ENCODE results near the gene PDE3A. TPM values are rescaled to one million over a fixed set of nuclear protein-coding genes. Genes with fewer than 3 reads are reported as not detected.
A peak's percentile ranks its signal among the peaks of the same experiment; 100 is the strongest.

PDE3A gene
- total and polyA plus RNA-seq, 2 experiments from 2014 or later, result 11.1 to 61.6 TPM

DNA sequence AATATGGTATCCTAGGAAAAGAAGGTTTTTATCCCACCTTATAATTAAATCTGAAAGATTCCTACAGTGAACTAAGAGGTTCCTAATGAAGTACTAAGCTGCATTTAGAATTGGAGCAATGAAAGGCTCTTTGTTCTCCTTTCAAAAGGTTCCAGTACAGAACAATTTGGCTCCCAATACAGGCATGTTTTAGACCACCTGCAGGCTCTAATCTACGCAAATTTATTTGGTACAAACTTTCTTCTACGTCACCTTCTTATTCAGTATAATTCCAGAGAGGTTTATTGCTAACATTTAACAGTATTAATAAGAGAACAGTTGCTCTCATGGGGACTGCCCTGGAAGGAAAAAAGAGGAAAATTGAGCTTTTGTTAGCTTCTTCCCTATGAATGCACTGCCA is 289.2 kb downstream of the PDE3A start:
- TF ChIP-seq EZH2 (IDR thresholded peaks at IDR 0.05; ENCODE audit: borderline replicate concordance), result no peak
- TF ChIP-seq EZH2phosphoT487 (IDR thresholded peaks at IDR 0.05; ENCODE audit: low read depth, severe bottlenecking, unreplicated experiment), result no peak
- TF ChIP-seq, protein P1, sequence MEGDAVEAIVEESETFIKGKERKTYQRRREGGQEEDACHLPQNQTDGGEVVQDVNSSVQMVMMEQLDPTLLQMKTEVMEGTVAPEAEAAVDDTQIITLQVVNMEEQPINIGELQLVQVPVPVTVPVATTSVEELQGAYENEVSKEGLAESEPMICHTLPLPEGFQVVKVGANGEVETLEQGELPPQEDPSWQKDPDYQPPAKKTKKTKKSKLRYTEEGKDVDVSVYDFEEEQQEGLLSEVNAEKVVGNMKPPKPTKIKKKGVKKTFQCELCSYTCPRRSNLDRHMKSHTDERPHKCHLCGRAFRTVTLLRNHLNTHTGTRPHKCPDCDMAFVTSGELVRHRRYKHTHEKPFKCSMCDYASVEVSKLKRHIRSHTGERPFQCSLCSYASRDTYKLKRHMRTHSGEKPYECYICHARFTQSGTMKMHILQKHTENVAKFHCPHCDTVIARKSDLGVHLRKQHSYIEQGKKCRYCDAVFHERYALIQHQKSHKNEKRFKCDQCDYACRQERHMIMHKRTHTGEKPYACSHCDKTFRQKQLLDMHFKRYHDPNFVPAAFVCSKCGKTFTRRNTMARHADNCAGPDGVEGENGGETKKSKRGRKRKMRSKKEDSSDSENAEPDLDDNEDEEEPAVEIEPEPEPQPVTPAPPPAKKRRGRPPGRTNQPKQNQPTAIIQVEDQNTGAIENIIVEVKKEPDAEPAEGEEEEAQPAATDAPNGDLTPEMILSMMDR (IDR thresholded peaks at IDR 0.05; ENCODE audit: poor library complexity), result no peak
- Histone ChIP-seq H4K20me1 (ENCODE audit: insufficient read depth, poor library complexity, severe bottlenecking) (no peaks in the 10 kb centered on the region), H3K27ac (no peak overlapping the region), H3K9me3 (ENCODE audit: low read depth) (peaks cover 12% of the 10 kb centered on the region), H3K4me2 (no peak overlapping the region), H3K4me3 (no peak overlapping the region), H3K9me2 (replicated peaks; ENCODE audit: insufficient read depth) (no peaks in the 10 kb centered on the region), H3K4me1 (ENCODE audit: insufficient read depth) (no peaks in the 10 kb centered on the region), H3K36me3 (replicated peaks; ENCODE audit: insufficient read depth, low read depth) (no peaks in the 10 kb centered on the region), H3K79me2 (no peaks in the 10 kb centered on the region), H2AFZ (no peak overlapping the region), H3K27me3 (no peaks in the 10 kb centered on the region)
- WGBS (ENCODE audit: low lambda C conversion rate, missing lambda C conversion rate), result 86% methylated on average over 2 of the region's 2 CpGs
- DNase-seq (ENCODE audit: low spot score), result no peak

DNA sequence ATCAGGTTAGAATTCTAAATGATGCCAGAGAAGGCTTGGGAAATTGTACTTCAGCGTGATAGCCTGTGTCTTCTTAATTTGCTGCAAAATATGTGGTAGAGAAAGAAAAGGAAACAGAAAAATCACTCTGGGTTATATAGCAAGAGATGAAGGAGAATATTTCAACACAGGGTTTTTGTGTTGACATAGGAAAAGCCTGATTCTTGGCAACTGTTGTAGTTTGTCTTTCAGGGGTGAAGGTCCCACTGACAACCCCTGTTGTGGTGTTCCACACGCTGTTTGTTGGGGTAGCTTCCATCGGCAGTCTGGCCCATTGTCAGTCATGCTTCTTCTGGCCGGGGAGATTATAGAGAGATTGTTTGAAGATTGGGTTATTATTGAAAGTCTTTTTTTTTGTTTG is 313.0 kb downstream of the PDE3A start:
- WGBS (ENCODE audit: low lambda C conversion rate, missing lambda C conversion rate), result 82% methylated on average over 4 of the region's 4 CpGs
- no peak overlapping the region for H2AFZ ChIP-seq
- no peak overlapping the region for H3K27ac ChIP-seq
- H3K4me1 ChIP-seq (ENCODE audit: insufficient read depth), result no peaks in the 10 kb centered on the region
- TF ChIP-seq EZH2phosphoT487 (IDR thresholded peaks at IDR 0.05; ENCODE audit: low read depth, severe bottlenecking, unreplicated experiment) (no peak), EZH2 (IDR thresholded peaks at IDR 0.05; ENCODE audit: borderline replicate concordance) (no peak)
- TF ChIP-seq, protein P1 (IDR thresholded peaks at IDR 0.05; ENCODE audit: poor library complexity), result no peak
- no peak overlapping the region for H3K4me3 ChIP-seq
- no peak overlapping the region for H3K4me2 ChIP-seq
- no peak for DNase-seq (ENCODE audit: low spot score)
- no peaks in the 10 kb centered on the region for H3K9me3 ChIP-seq (ENCODE audit: low read depth)
- H4K20me1 ChIP-seq (ENCODE audit: insufficient read depth, poor library complexity, severe bottlenecking), result no peaks in the 10 kb centered on the region
- no peaks in the 10 kb centered on the region for H3K79me2 ChIP-seq
- no peaks in the 10 kb centered on the region for H3K9me2 ChIP-seq (replicated peaks; ENCODE audit: insufficient read depth)
- no peaks in the 10 kb centered on the region for H3K36me3 ChIP-seq (replicated peaks; ENCODE audit: insufficient read depth, low read depth)
- H3K27me3 ChIP-seq, result no peaks in the 10 kb centered on the region

DNA sequence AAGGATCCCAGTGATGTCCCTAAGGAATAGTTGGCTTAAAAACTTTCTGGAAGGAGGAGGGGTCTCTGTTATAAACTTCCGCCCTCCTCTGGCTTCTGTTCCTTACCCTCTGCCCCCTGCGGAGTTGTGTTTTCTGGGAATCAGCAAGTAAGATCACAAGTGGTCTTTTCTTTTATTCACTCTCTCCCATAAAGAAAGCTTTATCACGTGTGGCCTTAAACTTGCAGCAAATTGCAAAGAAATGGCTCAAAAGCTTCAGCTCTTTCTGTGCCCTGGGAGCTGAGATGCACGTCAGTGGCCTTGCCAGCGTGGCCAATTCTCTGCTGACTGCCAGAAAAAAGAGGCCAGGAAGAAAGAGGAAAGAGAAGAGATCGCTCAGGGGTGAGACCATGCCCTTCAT is 326.9 kb downstream of the PDE3A start, which contains the start of gene SLCO1C1:
TSS of gene SLCO1C1 (plus strand) at position 101 of the 400 bp plus-strand sequence. CDS start 4,245 bp downstream, outside the sequence.
- 58% methylated on average over 6 of the region's 6 CpGs for WGBS (ENCODE audit: low lambda C conversion rate, missing lambda C conversion rate)
- no peaks in the 10 kb centered on the region for H3K27me3 ChIP-seq
- DNase-seq (ENCODE audit: low spot score), result no peak
- TF ChIP-seq, protein P1 (IDR thresholded peaks at IDR 0.05; ENCODE audit: poor library complexity), result no peak
- TF ChIP-seq EZH2 (IDR thresholded peaks at IDR 0.05; ENCODE audit: borderline replicate concordance) (no peak), EZH2phosphoT487 (IDR thresholded peaks at IDR 0.05; ENCODE audit: low read depth, severe bottlenecking, unreplicated experiment) (no peak)
- no peaks in the 10 kb centered on the region for H3K36me3 ChIP-seq (replicated peaks; ENCODE audit: insufficient read depth, low read depth)
- no peaks in the 10 kb centered on the region for H3K9me2 ChIP-seq (replicated peaks; ENCODE audit: insufficient read depth)
- H3K27ac ChIP-seq, result no peak within 1 kb of the TSS
- no peaks in the 10 kb centered on the region for H3K9me3 ChIP-seq (ENCODE audit: low read depth)
- H3K79me2 ChIP-seq, result no peaks in the 10 kb centered on the region
- no peak within 1 kb of the TSS for H3K4me3 ChIP-seq
- H2AFZ ChIP-seq, result no peak within 1 kb of the TSS
- no peaks in the 10 kb centered on the region for H4K20me1 ChIP-seq (ENCODE audit: insufficient read depth, poor library complexity, severe bottlenecking)
- H3K4me2 ChIP-seq, result peak within 1 kb of the TSS; percentile 26
- H3K4me1 ChIP-seq (ENCODE audit: insufficient read depth), result no peaks in the 10 kb centered on the region

All from hepatocyte (in vitro differentiated cells).